Stomach (tissue), 9 donors: ENCODE results near the gene RPTOR. TPM values are rescaled to one million over a fixed set of nuclear protein-coding genes. Genes with fewer than 3 reads are reported as not detected.

Source experiments
- DNase-seq, 2 donors: peaks; one replicate each; pipeline versions ENCODE4 v3.0.0 to v3.0.0-alpha.2; 2013 to 2019
- H3K27ac ChIP-seq, 5 donors: fragments of 200-600 bp in 4 of 5; sonication (generic) in 4 of 5; one replicate each; pipeline ENCODE4 v1.5.1; 2013 to 2019; ENCODE audit warnings: mild to moderate bottlenecking in 1 of 5, moderate library complexity in 1 of 5
- H3K27me3 ChIP-seq, 3 donors: fragments of 200-600 bp; sonication (generic); one replicate each; pipeline ENCODE4 v1.5.1; 2017 to 2019; ENCODE audit warnings: mixed run types in 1 of 3
- H3K36me3 ChIP-seq, 4 donors: fragments of 200-600 bp; sonication (generic); 1 replicate in 3 of 4; 2 replicates in 1 of 4; pipeline ENCODE4 v1.5.1; 2016 to 2019
- H3K4me1 ChIP-seq, 4 donors: fragments of 200-600 bp; sonication (generic); one replicate each; pipeline ENCODE4 v1.5.1; 2016 to 2019
- H3K4me3 ChIP-seq, 4 donors: fragments of 200-600 bp; sonication (generic) in 3 of 4; one replicate each; pipeline ENCODE4 v1.5.1; 2016 to 2019; ENCODE audit warnings: mild to moderate bottlenecking in 1 of 4
- H3K9me3 ChIP-seq, 4 donors: fragments of 200-600 bp; sonication (generic); one replicate each; pipeline ENCODE4 v1.5.1; 2016 to 2019
- EP300 ChIP-seq: sonication (generic); formaldehyde crosslinking; IDR thresholded peaks from one replicate; pipeline ENCODE4 v1.6.1; 2017; ENCODE audit warnings: antibody characterized with exemption
- POLR2A ChIP-seq, 4 donors: fragments of 450-650 bp; IDR thresholded peaks; one replicate each; pipeline ENCODE4 v1.6.1; 2016; ENCODE audit warnings: antibody characterized with exemption in 4 of 4, control low read depth in 2 of 4, mild to moderate bottlenecking in 1 of 4, moderate library complexity in 1 of 4
- POLR2AphosphoS5 ChIP-seq, 3 donors: sonication (generic); formaldehyde crosslinking; IDR thresholded peaks; one replicate each; pipeline ENCODE4 v1.6.1; 2016; ENCODE audit warnings: antibody characterized with exemption in 3 of 3
- WGBS, 5 donors: extraction: QIAGEN DNeasy Blood & Tissue Kit in 3 of 5; methylation state at CpG; one replicate each; pipeline versions ENCODE4 v1.1.5 to v1.1.7; 2013 to 2018; 5-methylcytosine and 5-hydroxymethylcytosine counted together
- intact Hi-C: fragments of 100-400 bp; cut with DNase I; formaldehyde crosslinking; loops from one replicate; pipeline ENCODE4 v1.15.1; 2023; ENCODE audit warnings: low total_unique reads
- polyA plus RNA-seq, 3 donors: library from polyadenylated mRNA; stranded (reverse); fragments of 200-250 nt; gene quantifications; one replicate each; pipeline ENCODE4 v1.2.3, GENCODE V29; 2013
- total RNA-seq, 5 donors: library from RNA; depleted of rRNA; stranded (reverse); fragments of >200 nt; gene quantifications; one replicate each; pipeline versions ENCODE4 v1.1.0 to v1.2.3, GENCODE V29; 2014 to 2016
- TF ChIP-seq, protein P1 (sequence below), 7 experiments: fragments of 450-650 bp in 4 of 7; fragments of 200-600 bp in 3 of 7; sonication (generic) in 3 of 7; IDR thresholded peaks; one replicate each; pipeline ENCODE4 v1.5.1; 2016 to 2019; ENCODE audit warnings: antibody characterized with exemption in 7 of 7, control low read depth in 2 of 7, mild to moderate bottlenecking in 1 of 7
- donor health status: healthy with polysubstance abuse.
- donor health status: Bipolar disorder and iron deficiency.
- donor health status: healthy.

Gene RPTOR
- total and polyA plus RNA-seq, 8 donors = 3.8 to 103 (median 19.3) TPM

DNA sequence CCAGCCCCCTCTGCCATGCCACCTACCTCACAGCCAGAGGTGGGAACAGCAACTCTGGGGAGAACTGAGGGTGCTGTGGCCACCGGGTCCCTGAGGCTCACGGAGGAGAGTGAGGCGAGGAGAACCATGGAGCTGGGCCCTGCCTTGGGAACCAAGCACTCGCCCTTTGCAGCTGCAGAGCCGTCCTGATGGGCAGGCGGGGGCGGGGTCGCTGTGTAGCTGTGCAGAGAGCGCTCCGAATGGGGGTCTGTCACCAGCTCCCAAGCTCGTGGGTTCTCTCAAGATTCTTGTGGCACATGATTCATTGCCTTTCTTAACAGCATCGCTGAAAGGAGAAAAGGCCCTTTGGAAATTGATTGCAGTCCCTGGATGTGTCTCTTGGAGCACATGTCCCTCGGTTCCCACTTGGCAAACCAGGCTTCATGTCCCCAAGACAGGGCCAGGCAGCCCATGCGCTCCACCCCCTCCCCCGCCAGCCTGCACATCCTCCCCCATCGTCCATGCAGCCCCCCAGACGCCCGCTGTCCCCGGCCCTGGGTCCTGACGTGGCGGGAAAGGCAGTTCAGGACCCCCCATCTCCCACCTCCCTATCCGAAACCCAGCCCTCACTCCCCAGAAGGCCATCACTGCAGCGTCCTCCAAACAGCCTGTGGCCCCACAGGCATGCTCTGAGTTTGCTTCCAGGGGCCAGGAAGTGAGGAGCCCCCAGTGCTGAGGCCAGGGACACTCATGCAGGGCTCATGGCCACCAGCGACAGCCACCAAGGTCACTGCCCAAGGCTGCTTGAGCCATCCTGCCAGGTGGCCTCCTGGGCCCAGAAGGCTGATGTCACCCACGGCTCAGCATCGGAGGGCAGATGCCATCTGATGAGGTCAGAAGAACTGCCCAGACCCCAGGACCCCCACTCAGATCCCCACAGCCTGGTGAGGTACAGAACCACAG lies 426.4 kb downstream of the RPTOR start:
- no peak for DNase-seq
- H3K27me3 ChIP-seq = peaks cover 0 to 39% (median 27%) of the 10 kb centered on the region in 3 donors
- whole genome bisulfite sequencing, 5 donors = 45 to 61% (median 57%) methylated on average over 14 to 26 of the region's 26 CpGs
- peaks cover 17 to 36% (median 28%) of the 10 kb centered on the region in 4 donors for H3K4me1 ChIP-seq
- peaks cover 0 to 6% (median 2%) of the 10 kb centered on the region in 4 donors for H3K36me3 ChIP-seq
- TF ChIP-seq EP300 (no peak), POLR2A (IDR thresholded peaks at IDR 0.05) (no peak), POLR2AphosphoS5 (IDR thresholded peaks at IDR 0.05) (no peak)
- TF ChIP-seq, protein P1, sequence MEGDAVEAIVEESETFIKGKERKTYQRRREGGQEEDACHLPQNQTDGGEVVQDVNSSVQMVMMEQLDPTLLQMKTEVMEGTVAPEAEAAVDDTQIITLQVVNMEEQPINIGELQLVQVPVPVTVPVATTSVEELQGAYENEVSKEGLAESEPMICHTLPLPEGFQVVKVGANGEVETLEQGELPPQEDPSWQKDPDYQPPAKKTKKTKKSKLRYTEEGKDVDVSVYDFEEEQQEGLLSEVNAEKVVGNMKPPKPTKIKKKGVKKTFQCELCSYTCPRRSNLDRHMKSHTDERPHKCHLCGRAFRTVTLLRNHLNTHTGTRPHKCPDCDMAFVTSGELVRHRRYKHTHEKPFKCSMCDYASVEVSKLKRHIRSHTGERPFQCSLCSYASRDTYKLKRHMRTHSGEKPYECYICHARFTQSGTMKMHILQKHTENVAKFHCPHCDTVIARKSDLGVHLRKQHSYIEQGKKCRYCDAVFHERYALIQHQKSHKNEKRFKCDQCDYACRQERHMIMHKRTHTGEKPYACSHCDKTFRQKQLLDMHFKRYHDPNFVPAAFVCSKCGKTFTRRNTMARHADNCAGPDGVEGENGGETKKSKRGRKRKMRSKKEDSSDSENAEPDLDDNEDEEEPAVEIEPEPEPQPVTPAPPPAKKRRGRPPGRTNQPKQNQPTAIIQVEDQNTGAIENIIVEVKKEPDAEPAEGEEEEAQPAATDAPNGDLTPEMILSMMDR (IDR thresholded peaks at IDR 0.05) = peak in 1 of 7 experiments; percentile 1
- intact Hi-C loops = loop anchor here (10.0 kb wide), 1 partner anchor 106 kb away; no protein-coding TSS in a partner anchor
- no peaks in the 10 kb centered on the region for H3K9me3 ChIP-seq
- H3K27ac ChIP-seq = no peak overlapping the region
- no peak overlapping the region for H3K4me3 ChIP-seq

DNA sequence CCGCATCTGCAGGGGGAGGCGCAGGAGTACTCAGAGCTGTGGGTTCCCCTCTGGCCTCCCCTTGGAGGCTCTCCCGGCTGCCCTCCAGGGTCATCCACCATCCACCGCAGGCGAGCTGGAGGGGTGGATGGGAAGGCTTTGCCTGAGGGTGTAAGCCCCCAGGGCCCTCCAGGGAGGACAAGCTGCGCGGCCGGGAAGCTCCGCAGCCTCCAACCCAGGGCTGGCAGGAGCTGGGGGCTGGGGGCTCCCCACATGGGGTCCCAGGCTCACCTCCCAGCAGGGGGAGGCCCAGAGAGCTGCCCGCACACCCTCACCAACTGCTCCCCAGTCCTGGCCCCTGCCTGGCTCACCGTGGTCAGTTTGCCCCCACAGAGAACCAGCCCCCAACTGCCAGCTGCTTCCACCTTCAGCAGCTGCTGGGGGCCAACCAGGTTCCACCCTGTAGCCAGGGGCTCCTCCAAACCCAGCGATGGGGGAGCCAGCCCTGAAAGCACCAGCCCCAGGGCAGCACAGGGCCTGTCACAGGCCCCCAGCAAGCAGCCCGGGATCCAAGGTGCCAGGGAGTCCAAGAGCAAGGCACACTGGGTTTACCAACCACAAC lies 427.2 kb downstream of the RPTOR start:
- Histone ChIP-seq H3K36me3 (no peaks in the 10 kb centered on the region), H3K27ac (no peak overlapping the region), H3K4me3 (no peak overlapping the region), H3K9me3 (no peaks in the 10 kb centered on the region), H3K4me1 (peaks cover 17 to 36% (median 28%) of the 10 kb centered on the region in 4 donors), H3K27me3 (peaks cover 0 to 39% (median 27%) of the 10 kb centered on the region in 3 donors)
- no peak for DNase-seq
- TF ChIP-seq, protein P1 (IDR thresholded peaks at IDR 0.05) = no peak
- no peak for TF ChIP-seq EP300
- no peak for TF ChIP-seq POLR2A (IDR thresholded peaks at IDR 0.05)
- no peak for TF ChIP-seq POLR2AphosphoS5 (IDR thresholded peaks at IDR 0.05)
- intact Hi-C loops = loop anchor here (10.0 kb wide), 1 partner anchor 107 kb away; no protein-coding TSS in a partner anchor
- WGBS, 5 donors = 78 to 83% (median 80%) methylated on average over 9 to 13 of the region's 13 CpGs; no CpG with 5 or more reads in 1 of the 5 donors

DNA sequence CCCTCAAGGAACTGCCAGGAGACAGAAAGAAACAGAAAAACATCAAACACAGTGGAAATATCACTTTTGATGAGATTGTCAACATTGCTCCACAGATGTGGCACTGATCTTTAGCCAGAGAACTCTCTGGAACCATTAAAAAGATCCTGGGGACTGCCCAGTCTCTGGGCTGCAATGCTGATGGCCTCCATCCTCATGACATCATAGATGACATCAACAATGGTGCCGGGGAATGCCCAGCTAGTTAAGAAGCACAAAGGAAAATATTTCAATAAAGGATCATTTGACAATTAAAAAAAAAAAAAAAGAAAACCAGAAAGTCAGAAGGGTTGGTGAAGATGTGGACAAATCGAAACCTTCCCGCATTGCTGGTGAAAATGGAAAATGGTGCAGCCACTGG lies 432.1 kb downstream of the RPTOR start:
- no peak overlapping the region for H3K27ac ChIP-seq
- H3K9me3 ChIP-seq = no peaks in the 10 kb centered on the region
- DNase-seq = no peak
- H3K36me3 ChIP-seq = no peaks in the 10 kb centered on the region
- H3K4me3 ChIP-seq = no peak overlapping the region
- TF ChIP-seq POLR2A (IDR thresholded peaks at IDR 0.05) (no peak), EP300 (no peak), POLR2AphosphoS5 (IDR thresholded peaks at IDR 0.05) (no peak)
- TF ChIP-seq, protein P1 (IDR thresholded peaks at IDR 0.05) = no peak
- 68 to 90% (median 84%) methylated on average over 3 of the region's 3 CpGs for WGBS, 5 donors
- peaks cover 7 to 14% (median 10%) of the 10 kb centered on the region in 4 donors for H3K4me1 ChIP-seq
- H3K27me3 ChIP-seq = peaks cover 0 to 37% (median 23%) of the 10 kb centered on the region in 3 donors
- intact Hi-C loops = loop anchor here (10.0 kb wide), 1 partner anchor 112 kb away; no protein-coding TSS in a partner anchor

DNA sequence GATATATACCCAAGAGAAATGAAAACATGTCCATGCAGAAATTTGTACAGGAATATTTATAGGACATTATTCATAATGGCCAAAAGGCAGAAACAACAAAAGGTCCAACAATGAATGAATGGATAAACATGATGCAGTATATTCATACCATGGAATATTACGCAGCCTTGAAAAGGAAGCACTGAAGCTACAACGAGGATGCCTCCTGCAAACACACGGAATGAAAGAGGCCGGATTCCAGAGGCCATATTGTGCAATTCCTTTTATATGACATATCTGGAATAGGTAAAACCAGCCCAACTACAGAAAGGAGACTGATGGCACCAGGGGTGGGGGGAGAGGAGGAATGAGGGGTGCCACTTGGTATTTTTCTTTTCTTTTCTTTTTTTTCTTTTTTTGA lies 432.5 kb downstream of the RPTOR start:
- TF ChIP-seq, protein P1 (IDR thresholded peaks at IDR 0.05) = no peak
- no peak for TF ChIP-seq POLR2AphosphoS5 (IDR thresholded peaks at IDR 0.05)
- no peak for TF ChIP-seq POLR2A (IDR thresholded peaks at IDR 0.05)
- no peak for TF ChIP-seq EP300
- H3K4me3 ChIP-seq = no peak overlapping the region
- H3K36me3 ChIP-seq = no peaks in the 10 kb centered on the region
- H3K27ac ChIP-seq = no peak overlapping the region
- intact Hi-C loops = loop anchor here (10.0 kb wide), 1 partner anchor 112 kb away; no protein-coding TSS in a partner anchor
- DNase-seq = no peak
- WGBS, 5 donors = 82 to 93% (median 89%) methylated on average over 4 of the region's 4 CpGs
- peaks cover 7 to 15% (median 13%) of the 10 kb centered on the region in 4 donors for H3K4me1 ChIP-seq
- H3K27me3 ChIP-seq = peaks cover 0 to 37% (median 23%) of the 10 kb centered on the region in 3 donors
- H3K9me3 ChIP-seq = no peaks in the 10 kb centered on the region
